ENCODE data around the gene VWA5B1. TPM values are rescaled to one million over a fixed set of nuclear protein-coding genes. Genes with fewer than 3 reads are reported as not detected.

Gene VWA5B1
- total RNA-seq, 4 donors from 2014 or later, result not detected

- no peak for TF ChIP-seq CTCF (IDR thresholded peaks at IDR 0.05; ENCODE audit: low read depth)
Observed at GRCh38 chr1:20282533-20282932, 8.1 kb upstream of the VWA5B1 start.

GRCh38 chr1:20284046-20284445 is 6.6 kb upstream of the VWA5B1 start:
- no peak for TF ChIP-seq CTCF (IDR thresholded peaks at IDR 0.05; ENCODE audit: low read depth)

- no peak for TF ChIP-seq CTCF (IDR thresholded peaks at IDR 0.05; ENCODE audit: low read depth)
Observed at GRCh38 chr1:20284625-20285024, 6.0 kb upstream of the VWA5B1 start.

- no peak for TF ChIP-seq CTCF (IDR thresholded peaks at IDR 0.05; ENCODE audit: low read depth)
Observed at GRCh38 chr1:20285510-20285909, 5.2 kb upstream of the VWA5B1 start.

- TF ChIP-seq CTCF (IDR thresholded peaks at IDR 0.05; ENCODE audit: low read depth), result no peak
Observed at GRCh38 chr1:20291645-20292084, 990 bp downstream of the VWA5B1 start.

- TF ChIP-seq CTCF (IDR thresholded peaks at IDR 0.05; ENCODE audit: low read depth), result no peak
Observed at GRCh38 chr1:20298626-20299025, 8.0 kb downstream of the VWA5B1 start.

GRCh38 chr1:20301463-20302107 is 10.9 kb downstream of the VWA5B1 start:
- TF ChIP-seq CTCF (IDR thresholded peaks at IDR 0.05; ENCODE audit: low read depth), result no peak
